ENCODE data around the gene PPP6R3.
A peak's percentile ranks its signal among the peaks of the same experiment; 100 is the strongest.

PPP6R3 gene

DNA sequence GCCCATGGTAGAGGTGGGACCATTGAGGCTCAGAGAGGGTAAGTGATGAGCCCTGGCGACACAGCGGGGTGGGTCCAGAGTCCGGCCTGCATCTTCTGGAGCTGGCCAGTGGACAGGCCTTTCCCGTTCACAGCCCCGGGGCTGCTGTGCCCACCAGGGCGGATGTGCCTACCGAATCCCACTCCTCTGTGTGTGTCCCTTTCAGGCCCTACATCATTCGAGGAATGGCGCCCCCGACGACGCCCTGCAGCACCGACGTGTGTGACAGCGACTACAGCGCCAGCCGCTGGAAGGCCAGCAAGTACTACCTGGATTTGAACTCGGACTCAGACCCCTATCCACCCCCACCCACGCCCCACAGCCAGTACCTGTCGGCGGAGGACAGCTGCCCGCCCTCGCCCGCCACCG, 11.9 kb upstream of the PPP6R3 start:
- no peak for DNase-seq
- intact Hi-C loops (cut with DNase I): loop anchor here (5.0 to 10.0 kb wide), 2 partner anchors 184 to 241 kb away; no protein-coding TSS in a partner anchor

DNA sequence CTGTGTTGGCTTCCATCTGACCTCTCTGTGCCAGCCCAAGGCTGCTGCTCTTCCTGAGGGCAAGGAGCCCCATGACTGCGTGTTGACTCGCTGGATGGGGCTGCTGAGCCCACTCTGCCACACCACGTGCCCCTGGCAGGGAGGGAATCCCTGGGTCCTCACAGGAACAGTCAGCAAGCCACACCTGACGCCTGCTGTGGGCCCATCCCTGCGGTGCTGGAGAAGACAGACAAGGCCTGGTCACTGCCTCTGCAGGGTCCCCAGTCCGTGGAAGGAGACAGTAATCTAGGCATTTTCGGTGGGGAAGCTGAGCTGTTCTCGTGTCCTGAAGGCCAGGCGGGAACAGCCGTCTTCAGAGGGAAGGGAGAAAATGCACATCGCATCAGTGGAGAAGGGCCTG, 10.6 kb upstream of the PPP6R3 start:
- intact Hi-C loops (cut with DNase I): loop anchor here (5.0 to 10.0 kb wide), 2 partner anchors 185 to 243 kb away; no protein-coding TSS in a partner anchor

DNA sequence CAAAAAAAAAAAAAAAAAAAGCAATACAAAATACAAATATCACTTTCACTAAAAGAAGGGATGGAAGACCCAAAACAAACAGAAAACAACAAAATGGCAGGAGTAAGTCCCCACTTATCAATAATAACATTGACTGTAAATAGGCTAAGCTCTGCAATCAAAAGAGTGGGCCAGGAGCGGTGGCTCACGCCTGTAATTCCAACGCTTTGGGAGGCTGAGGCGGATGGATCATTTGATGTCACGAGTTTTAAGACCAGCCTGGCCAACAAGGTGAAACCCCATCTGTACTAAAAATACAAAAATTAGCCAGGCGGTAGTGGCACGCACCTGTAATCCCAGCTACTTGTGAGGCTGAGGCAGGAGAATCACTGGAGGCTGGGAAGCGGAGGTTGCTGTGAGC, 9.8 kb upstream of the PPP6R3 start:
- peak in 1 of 42 donors; percentile 23 for DNase-seq
- intact Hi-C loops (cut with DNase I): no loop called here

More for the DNA sequence above, 10.6 kb upstream of the PPP6R3 start:
- DNase-seq: peak in 1 of 42 donors; percentile 20

DNA sequence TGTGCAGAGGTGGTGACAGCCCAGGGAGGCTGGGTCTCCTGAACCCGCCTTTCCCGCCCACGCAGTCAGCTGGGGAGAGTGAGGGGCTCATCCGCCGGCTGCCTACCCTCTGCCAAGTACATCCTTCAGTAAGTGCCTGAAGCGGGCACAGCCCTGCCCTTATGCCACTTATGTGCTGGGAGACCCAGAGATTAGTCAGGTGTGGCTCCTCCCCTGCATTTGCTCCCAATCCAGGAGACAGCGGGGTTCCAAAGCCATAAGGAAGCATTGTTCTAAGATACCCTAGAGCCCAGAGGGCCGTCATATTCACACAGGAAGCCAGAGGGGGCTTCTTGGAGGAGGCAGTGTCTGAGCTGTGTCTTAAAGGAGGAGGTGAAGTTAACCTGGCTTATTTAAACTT, 5.8 kb upstream of the PPP6R3 start:
- intact Hi-C loops (cut with DNase I): loop anchor here (5.0 kb wide), 1 partner anchor 242 kb away; the partner anchor contains the start of gene KMT5B
- peak in 3 of 42 donors; percentile 16 to 27 (median 19) for DNase-seq

DNA sequence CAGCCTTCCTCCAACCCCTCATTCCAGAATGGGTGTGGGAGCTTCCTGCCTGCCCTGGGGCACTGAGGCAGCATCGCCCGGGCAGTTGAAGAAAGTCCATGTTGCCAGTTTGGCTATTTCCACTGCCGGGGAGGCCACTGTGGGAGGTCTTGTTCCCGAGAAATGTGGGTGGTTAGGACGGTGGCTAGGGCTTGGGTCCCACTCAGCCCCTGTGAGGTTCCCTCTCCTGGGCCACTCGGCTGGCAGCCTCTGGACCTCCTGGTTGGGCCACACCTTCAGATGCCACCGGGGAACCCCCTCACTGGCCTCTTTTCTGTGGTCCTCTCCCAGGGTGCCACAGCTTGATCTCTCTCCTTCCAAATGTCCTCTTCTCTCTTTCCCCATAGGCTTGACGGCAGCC, 5.1 kb upstream of the PPP6R3 start:
- intact Hi-C loops (cut with DNase I): loop anchor here (5.0 kb wide), 1 partner anchor 243 kb away; the partner anchor contains the start of gene KMT5B
- DNase-seq: peak in 4 of 42 donors; percentile 16 to 33 (median 27)

DNA sequence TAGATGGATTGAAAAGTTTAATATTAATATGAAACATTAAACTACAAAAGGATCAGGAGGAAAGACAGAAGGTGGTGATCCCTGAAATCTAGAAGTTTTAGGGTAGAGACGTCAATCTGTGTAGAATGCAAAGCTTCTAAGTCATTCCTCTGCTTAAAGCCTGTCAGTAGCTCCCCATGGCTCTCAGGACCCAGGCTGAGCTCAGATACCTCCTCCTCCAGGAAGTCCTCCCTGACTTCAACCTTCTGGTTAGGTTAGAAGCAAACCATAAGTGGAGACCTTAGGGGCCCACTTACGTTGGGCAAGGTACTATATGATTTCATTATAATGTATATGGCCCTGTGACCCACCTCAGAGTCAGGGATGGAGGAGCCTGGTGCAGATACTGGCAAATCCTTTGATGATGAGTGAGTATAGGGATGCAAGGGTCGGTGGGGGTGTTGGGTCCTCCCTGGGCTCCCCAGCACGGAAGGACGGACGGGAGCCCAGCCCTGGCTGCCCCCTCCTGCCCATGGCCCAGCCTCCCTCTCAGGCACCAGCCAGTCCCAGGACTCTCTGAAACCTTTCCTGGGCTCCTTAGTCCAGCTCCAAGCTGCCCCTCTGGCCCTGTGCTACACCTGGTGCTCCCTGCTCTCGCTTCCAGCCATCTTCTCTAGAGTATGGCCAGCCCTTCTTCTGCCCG, 3.2 kb upstream of the PPP6R3 start:
- peak in 3 of 42 donors; percentile 1 to 30 (median 27) for DNase-seq
- intact Hi-C loops (cut with DNase I): loop anchor here (5.0 kb wide), 1 partner anchor 245 kb away; the partner anchor contains the start of gene KMT5B

DNA sequence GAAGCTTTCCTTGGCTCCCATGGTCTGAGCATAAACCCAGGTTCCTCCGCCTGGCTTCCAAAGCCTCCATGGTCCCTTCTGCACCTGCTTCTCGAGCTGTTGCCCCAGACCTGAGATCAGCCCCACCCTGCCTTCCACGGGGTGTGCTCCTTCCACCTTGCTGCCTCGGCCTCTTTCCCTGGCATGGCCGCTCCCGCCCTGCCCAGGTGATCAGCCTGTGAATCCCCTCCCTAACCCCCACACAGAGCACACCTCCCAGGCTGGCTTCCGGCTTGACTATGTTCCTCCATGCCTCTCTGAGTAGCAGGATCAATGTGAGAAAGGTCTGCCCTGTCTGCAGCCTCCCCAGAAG, 2.7 kb upstream of the PPP6R3 start:
- intact Hi-C loops (cut with DNase I): loop anchor here (5.0 kb wide), 1 partner anchor 246 kb away; the partner anchor contains the start of gene KMT5B
- peak in 4 of 42 donors; percentile 5 to 26 (median 12) for DNase-seq

DNA sequence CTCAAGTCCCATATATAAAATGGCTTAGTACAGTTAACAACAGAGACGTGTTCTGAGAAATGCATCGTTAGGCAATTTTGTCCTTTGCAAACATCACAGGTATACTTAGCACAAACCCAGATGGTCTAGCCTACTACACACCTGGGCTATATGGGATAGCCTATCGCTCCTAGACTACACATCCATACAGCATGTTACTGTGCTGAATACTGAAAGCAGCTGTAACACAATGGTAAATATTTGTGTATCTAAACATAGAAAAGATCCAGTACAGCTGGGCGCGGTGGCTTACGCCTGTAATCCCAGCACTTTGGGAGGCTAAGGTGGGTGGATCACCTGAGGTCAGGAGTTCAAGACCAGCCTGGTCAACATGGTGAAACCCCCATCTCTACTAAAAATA, 2.2 kb upstream of the PPP6R3 start:
- intact Hi-C loops (cut with DNase I): loop anchor here (5.0 kb wide), 1 partner anchor 246 kb away; the partner anchor contains the start of gene KMT5B
- peak in 3 of 42 donors; percentile 2 to 25 (median 8) for DNase-seq

DNA sequence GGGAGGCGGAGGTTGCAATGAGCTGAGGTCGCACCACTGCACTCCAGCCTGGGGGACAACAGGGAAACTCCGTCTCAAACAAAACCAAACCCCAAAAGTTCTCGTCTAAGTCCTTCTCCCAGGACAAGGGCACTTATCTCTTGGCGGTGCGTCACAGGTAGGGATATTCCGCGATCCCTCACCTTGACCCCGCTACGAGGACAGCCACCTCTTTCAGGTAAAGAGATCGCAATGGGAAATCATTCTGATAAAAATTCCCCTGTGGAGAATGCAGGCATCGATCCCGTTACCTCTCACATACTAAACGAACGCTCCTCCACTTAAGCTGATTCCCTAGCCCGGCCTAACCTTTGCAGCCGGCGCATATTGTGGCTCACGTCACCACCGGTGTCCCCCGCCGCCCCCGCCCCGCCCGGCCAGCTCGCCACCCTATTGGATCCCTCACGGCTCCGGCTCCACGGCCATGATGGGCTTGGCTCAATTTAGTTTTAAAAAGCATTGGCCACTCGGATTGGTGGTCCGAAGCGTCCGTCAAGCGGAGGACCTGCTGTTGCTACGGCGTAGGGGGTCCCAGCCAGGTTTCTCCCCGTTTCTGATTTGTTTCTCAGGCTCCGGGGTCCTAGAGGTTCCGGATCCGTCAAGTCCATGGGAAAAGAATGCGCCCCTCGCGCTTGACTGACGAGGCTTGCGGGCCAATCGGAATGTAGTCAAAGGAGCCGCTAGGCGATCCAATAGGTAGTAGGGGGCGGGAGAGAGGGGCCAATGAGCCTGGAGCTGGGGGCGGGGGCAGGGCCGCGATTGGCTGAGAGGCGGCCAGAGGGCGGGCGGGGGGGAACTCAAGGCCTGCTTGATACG, 439 bp upstream of the PPP6R3 start:
- intact Hi-C loops (cut with DNase I): loop anchor here (5.0 kb wide), 1 partner anchor 248 kb away; the partner anchor contains the start of gene KMT5B
- DNase-seq: peak; percentile 93 to 99 (median 98)

DNA sequence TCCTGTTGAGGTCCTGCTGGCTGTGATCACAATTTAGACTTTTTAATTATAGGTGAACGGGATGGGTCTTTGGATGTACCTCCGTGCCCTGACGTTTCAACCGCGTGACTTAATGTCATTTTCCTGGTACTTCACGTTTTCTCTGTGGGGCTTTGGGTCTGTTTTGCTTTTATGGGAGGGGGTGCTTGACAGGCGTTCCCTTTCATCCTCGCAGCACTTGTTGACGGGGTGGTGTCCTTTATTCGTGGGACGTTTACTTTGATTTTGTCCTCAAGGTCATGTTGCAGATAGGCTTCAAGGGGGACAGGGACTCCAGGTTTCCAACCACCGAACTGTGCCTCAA, 994 bp downstream of the PPP6R3 start:
- peak in 1 of 42 donors; percentile 20 for DNase-seq
- intact Hi-C loops (cut with DNase I): no loop called here

DNA sequence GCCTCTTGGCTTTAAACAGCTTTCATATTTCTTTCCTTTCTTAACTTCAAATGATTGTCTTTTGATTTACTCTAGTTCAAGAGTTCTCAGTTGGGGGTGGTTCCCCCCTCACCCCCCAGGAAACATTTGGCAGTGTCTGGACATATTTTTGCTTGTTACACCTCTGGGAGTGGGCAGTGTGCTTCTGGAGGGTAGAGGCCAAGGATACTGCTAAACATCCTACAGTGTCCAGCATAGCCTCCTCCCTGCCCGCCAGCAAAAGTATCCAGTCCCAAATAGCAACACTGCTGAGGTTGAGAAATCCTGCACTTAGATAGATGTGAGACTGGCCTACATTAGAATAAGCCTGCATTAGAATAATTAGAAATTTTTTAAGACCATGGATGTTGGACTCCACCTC, 3.2 kb downstream of the PPP6R3 start:
- DNase-seq: peak in 1 of 42 donors; percentile 29
- intact Hi-C loops (cut with DNase I): no loop called here

DNA sequence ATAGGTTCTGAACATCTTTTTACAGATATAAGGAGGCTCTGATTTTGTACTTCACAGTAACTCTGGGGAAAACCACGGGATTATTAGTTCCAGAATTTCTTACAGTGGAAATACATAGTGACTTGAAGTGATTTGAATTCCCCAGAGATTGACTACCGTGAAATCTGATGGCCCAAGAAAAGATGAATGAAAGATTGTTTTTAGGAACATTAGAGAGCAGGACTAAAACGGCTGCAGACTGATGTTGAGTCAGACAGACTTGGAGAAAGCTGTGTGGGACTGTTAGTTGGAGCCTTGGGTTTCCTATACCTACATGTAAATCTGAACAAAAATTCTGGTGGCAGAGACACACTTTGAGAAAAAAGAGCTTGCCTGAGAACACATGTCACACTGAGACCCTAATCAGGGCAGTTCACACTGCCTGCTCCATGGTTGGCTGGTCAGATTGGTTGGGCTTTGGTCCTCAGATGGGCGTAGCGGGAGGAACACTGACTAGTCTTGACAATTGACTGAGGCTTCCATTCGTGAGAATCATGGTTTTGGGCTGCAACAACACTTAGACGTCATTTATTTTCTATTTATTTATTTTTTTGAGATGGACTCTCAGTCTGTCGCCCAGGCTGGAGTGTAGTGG, 6.8 kb downstream of the PPP6R3 start:
- intact Hi-C loops (cut with DNase I): no loop called here
- DNase-seq: no peak

DNA sequence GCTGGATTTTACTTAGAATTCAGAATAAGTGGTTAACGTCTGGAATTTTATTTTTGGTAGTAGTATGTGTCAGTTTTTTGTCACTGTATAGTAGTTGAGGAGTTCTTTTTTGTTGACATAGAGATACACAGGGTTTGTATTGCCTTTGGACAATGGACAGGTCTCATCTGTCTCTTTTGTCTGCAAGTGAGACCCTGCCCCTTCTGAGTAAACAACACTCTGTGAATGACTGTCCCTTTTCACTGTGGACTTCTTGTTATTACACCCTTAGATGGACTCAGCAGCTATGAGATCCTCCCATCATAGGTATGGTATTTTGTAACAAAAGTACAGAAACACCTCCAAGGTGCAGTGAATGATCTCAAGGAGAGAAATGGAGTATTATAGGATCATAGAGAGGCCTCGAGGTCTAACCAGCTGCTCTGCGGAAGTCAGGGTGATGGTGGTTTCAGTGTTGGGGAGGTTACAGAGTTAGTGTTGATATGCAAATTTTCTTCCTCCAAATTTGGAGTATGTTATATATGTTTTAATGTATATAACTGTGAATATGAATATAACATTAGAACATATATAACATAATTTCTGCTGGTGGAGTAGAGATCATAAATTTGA, 7.8 kb downstream of the PPP6R3 start:
- intact Hi-C loops (cut with DNase I): no loop called here
- no peak for DNase-seq

DNA sequence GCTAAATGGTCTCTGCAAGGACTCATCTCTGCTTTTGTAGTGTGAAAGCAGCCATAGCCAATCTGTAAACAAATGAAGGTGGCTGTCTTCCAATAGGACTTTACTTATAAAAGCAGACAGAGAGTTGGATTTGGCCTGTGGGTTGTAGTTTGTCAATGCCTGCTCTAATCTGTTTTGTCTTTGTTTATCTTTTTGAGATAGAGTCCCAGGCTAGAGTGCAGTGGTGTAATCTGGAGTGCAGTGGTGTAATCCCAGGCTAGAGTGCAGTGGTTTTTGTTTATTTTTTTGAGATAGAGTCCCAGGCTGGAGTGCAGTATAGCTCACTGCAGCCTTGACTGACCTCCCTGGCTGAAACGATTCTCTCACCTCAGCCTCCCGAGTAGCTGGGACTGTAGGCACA, 8.6 kb downstream of the PPP6R3 start:
- DNase-seq: no peak
- intact Hi-C loops (cut with DNase I): no loop called here

DNA sequence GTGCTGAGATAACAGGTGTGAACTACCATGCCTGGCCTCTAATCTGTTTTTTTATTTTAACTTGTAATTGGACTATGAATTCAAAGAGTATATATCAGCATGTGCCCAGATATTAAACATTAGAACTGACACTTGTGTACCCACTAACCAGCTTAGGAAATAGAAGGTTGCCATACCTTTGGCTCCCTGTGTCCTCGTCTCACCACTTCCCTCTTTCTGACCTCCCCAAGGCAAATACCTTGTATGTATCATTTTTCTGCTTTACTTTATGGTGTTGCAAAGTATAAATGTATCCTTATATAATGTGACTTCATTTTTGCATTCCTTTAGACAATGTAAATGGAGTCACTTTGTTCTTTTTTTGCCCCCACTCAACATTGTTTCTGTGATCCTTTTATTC, 9.1 kb downstream of the PPP6R3 start:
- DNase-seq: no peak
- intact Hi-C loops (cut with DNase I): no loop called here

DNA sequence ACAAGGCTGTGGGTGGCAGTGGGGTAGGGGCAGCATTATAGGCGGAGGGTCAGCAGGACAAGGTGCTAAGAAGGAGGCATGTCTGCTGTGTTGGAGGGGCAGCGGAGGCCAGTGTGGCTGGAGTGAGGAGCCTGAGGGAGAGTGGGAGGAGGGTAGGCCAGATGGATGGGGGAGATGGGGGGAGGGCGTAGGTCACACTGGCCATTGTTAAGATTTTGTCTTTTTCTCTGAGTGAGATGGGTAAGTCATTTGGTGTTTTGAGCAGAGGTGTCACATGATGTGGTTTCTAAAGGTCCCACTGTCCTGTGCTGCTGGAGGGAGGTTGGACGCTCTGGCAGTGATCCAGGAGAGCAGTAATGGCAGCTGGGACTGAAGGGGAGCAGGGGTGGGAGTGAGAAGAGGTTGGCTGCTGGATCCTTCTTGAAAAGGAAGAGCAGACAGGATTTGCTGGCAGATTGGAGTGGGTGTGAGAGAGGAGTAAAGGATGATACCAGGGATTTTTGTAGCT, 9.8 kb downstream of the PPP6R3 start:
- intact Hi-C loops (cut with DNase I): no loop called here
- DNase-seq: peak in 26 of 42 donors; percentile 21 to 74 (median 43)

DNA sequence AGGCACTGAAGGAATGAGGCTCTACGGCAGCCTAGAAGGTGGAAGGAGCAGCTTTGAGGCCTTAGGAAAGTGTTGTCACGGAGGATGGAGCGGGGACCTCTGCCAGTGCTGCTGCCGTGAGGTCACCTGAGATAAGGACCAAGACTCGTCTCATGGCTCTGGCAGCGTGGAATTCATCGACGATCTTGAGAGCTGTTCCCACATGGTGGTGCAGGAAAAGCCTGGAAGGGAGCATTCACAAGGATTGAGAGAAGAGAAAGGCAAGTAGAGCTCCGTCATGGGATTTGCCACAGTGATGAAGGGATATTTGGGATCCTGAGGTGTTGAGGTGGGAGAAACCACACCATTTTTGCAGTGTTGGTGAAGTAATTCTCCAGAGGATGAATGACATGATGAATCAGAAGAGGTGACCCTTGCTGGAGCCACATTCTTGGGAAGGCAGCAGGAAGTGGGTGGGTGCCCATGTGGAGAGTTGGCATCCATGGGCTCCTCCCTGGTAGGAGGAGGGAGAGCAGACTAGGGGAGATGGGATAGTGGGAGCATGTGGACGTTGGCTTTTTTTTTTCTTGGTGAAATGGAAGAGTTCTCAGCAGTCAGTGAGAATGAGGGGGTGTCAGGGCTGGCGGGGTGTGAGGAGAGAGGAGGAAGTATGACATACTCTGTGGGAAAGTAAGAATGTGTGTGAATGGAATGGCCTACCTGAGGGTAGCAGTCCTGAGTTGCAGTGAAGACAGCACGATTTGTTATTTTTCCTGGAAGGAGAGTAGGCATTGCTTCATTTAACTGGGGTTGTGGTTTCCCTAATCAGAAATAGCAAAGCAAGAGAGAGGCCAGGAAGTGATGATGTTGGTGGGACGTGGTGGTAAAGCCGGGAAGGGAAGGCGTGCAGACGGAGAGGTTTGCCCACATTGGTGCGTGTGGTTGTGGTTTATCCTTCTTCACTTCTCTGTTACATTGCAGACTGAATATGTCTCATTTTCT, 11.1 kb downstream of the PPP6R3 start:
- intact Hi-C loops (cut with DNase I): no loop called here
- DNase-seq: peak in 2 of 42 donors; percentile 31 to 38

DNA sequence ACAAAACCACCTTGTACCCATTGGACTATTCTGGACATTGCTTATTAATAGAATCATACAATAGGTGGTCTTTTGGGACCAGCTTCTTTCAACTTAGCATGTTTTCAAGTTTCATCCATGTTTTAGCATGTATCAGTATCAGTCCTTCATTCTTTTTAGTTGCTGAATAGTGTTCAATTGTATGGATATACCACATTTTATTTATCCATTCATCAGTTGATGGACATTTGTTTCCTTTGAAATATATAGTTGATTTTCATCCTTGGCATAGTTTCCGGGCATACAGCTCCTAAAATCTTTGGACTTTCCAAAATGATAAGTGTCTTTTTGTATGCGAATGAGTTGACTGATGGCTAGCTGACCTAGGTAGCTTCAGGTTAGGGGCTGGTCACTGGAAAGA, 12.2 kb downstream of the PPP6R3 start:
- intact Hi-C loops (cut with DNase I): no loop called here
- DNase-seq: no peak

Data from head of caudate nucleus (tissue), 42 donors.